ENCODE measurements around the gene IDH3G. TPM values are rescaled to one million over a fixed set of nuclear protein-coding genes. Genes with fewer than 3 reads are reported as not detected.
"Not testable (repeated sequence)": the region's sequence is repeated elsewhere in the genome, so short reads cannot be mapped to it uniquely, and the experiment has no call there.

The IDH3G gene
- total RNA-seq, 4 donors from 2014 or later: 60.7 to 67.8 (median 64.1) TPM

- Histone ChIP-seq H3K9me3 (no peaks in the 10 kb centered on the region), H3K36me3 (no peaks in the 10 kb centered on the region), H3K27me3 (no peaks in the 10 kb centered on the region), H3K4me3 (no peak overlapping the region), H3K27ac (no peak overlapping the region), H3K4me1 (peaks cover 0 to 34% (median 20%) of the 10 kb centered on the region in 3 donors)
- 79 to 80% methylated on average over 3 to 4 of the region's 14 CpGs for WGBS, 2 donors
- intact Hi-C loops (cut with DNase I): no loop called here
- TF ChIP-seq CTCF (IDR thresholded peaks at IDR 0.05): no peak
- no peak for TF ChIP-seq POLR2A (IDR thresholded peaks at IDR 0.05)
- DNase-seq: no peak
Observed at GRCh38 chrX:153762626-153763173, 31.5 kb downstream of the IDH3G start.

GRCh38 chrX:153761863-153762262, 32.3 kb downstream of the IDH3G start:
- Histone ChIP-seq H3K27me3 (no peaks in the 10 kb centered on the region), H3K9me3 (no peaks in the 10 kb centered on the region), H3K36me3 (no peaks in the 10 kb centered on the region), H3K4me3 (no peak overlapping the region), H3K4me1 (peaks cover 0 to 30% (median 20%) of the 10 kb centered on the region in 3 donors), H3K27ac (no peak overlapping the region)
- DNase-seq: no peak
- TF ChIP-seq POLR2A (IDR thresholded peaks at IDR 0.05) (no peak), CTCF (IDR thresholded peaks at IDR 0.05) (no peak)
- intact Hi-C loops (cut with DNase I): no loop called here
- 81 to 93% methylated on average over 3 to 9 of the region's 15 CpGs for WGBS, 2 donors

- DNase-seq: no peak
- intact Hi-C loops (cut with DNase I): no loop called here
- H3K27me3 ChIP-seq: no peaks in the 10 kb centered on the region
- H3K4me1 ChIP-seq: no peaks in the 10 kb centered on the region
- no peak overlapping the region for H3K27ac ChIP-seq
- no peak overlapping the region for H3K4me3 ChIP-seq
- TF ChIP-seq POLR2A (IDR thresholded peaks at IDR 0.05): no peak
- no peak for TF ChIP-seq CTCF (IDR thresholded peaks at IDR 0.05)
- no peaks in the 10 kb centered on the region for H3K36me3 ChIP-seq
- 83 to 86% methylated on average over 1 of the region's 1 CpG for WGBS, 2 donors
- peaks cover 0 to 4% (median 0%) of the 10 kb centered on the region in 3 donors for H3K9me3 ChIP-seq
Observed at GRCh38 chrX:153755136-153755535, 39.0 kb downstream of the IDH3G start.

- Histone ChIP-seq H3K27me3 (no peaks in the 10 kb centered on the region), H3K4me3 (no peak overlapping the region), H3K4me1 (no peaks in the 10 kb centered on the region), H3K9me3 (no peaks in the 10 kb centered on the region), H3K27ac (no peak overlapping the region), H3K36me3 (no peaks in the 10 kb centered on the region)
- no peak for DNase-seq
- intact Hi-C loops (cut with DNase I): no loop called here
- TF ChIP-seq CTCF (IDR thresholded peaks at IDR 0.05): no peak
- no peak for TF ChIP-seq POLR2A (IDR thresholded peaks at IDR 0.05)
- WGBS, 2 donors: 68 to 87% methylated on average over 3 to 12 of the region's 12 CpGs
Observed at GRCh38 chrX:153750127-153750774, 43.9 kb downstream of the IDH3G start.

DNA sequence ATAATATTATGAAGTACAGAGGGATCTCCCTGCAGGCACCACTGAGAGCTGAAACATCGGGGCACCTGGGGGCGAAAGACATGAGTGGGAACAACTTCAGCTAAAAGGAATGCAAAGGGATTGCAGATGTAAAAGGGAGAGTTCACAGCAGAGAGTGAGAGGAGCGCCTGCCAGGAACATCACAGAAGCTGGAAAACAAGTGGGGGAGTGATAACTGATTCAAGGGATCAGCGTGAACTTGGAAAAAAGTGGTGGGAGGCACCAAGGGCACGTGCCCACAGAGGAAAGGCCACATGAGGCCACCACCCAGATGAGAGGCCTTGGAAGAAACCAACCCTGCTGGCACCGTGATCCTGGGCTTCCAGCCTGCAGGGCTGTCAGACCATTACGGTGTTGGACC, 45.2 kb downstream of the IDH3G start:
- H3K4me3 ChIP-seq; intact Hi-C loops (cut with DNase I); H3K4me1 ChIP-seq; H3K27me3 ChIP-seq; H3K36me3 ChIP-seq; H3K27ac ChIP-seq; H3K9me3 ChIP-seq; DNase-seq: not testable (repeated sequence)
- 76 to 83% methylated on average over 7 of the region's 7 CpGs for WGBS, 2 donors

- peaks cover 0 to 20% (median 0%) of the 10 kb centered on the region in 3 donors for H3K4me1 ChIP-seq
- WGBS, 2 donors: 53 to 66% methylated on average over 6 of the region's 6 CpGs
- DNase-seq; H3K27me3 ChIP-seq; intact Hi-C loops (cut with DNase I); H3K9me3 ChIP-seq; H3K36me3 ChIP-seq; H3K27ac ChIP-seq; H3K4me3 ChIP-seq: not testable (repeated sequence)
Observed at GRCh38 chrX:153746991-153747390, 47.2 kb downstream of the IDH3G start.
